ENCODE data around the gene ZNF750.

DNA sequence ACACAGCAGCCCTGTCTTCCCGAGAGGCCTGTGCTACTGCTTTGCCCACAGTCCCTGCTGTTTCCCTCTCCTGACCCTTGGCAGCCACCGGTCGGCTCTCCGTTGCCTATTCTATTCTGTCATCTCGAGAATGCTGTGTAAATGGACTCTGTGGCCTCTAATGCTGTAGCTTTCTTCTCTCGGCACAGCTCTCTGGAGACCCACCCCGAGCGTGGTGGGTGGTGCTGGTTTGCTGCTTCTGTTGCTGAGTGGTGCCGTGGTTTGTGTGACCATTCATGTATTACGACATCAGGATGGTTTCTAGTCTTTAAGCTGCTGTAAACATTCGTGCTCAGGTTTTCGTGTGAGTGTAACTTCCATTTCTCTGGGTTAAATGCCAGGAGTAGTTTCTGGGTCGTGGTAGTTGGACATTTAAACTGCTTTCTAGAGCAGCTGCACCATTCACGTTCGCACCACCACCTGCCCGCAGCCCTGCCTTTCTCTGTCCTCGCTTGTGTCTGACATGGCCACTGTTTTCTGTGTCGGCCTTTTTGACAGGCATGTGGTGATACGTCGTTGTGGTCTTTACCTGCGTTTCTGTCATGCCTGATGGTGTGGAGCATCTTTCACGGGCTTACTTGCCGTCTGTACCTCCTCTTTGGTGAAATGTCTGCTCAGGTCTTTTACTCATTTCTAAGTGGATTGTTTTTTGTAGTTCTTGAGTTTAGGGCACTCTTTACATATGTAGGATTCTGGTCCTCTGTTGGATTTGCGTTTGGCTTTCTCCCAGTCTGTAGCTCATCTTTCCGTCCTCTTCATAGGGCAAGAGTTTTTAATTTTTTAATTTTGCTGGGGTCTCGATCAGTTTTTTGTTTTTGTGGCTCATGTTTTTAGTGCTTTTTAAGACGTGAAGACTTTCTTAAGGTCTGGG is 47.7 kb upstream of the ZNF750 start:
- TF ChIP-seq, protein P1, sequence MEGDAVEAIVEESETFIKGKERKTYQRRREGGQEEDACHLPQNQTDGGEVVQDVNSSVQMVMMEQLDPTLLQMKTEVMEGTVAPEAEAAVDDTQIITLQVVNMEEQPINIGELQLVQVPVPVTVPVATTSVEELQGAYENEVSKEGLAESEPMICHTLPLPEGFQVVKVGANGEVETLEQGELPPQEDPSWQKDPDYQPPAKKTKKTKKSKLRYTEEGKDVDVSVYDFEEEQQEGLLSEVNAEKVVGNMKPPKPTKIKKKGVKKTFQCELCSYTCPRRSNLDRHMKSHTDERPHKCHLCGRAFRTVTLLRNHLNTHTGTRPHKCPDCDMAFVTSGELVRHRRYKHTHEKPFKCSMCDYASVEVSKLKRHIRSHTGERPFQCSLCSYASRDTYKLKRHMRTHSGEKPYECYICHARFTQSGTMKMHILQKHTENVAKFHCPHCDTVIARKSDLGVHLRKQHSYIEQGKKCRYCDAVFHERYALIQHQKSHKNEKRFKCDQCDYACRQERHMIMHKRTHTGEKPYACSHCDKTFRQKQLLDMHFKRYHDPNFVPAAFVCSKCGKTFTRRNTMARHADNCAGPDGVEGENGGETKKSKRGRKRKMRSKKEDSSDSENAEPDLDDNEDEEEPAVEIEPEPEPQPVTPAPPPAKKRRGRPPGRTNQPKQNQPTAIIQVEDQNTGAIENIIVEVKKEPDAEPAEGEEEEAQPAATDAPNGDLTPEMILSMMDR (IDR thresholded peaks at IDR 0.05): no peak
- TF ChIP-seq POLR2A (IDR thresholded peaks at IDR 0.05) (no peak), EP300 (IDR thresholded peaks at IDR 0.05) (no peak)

All from tibial nerve (tissue), 4 donors.